Muscle layer of colon (tissue), 2 donors: ENCODE measurements around the gene LYPLA2.
"Not testable (repeated sequence)": the region's sequence is repeated elsewhere in the genome, so short reads cannot be mapped to it uniquely, and the experiment has no call there.

ENCODE experiments used
- H3K27ac ChIP-seq: one replicate; pipeline ENCODE4 v1.7.0; 2013; ENCODE audit warnings: low read depth, mild to moderate bottlenecking, low read length, moderate library complexity
- H3K27me3 ChIP-seq, 2 donors: one replicate each; pipeline ENCODE4 v1.7.0; 2013; ENCODE audit warnings: low read length in 2 of 2, mild to moderate bottlenecking in 2 of 2; ENCODE audit not compliant: insufficient read depth in 2 of 2, control insufficient read depth in 1 of 2
- H3K36me3 ChIP-seq: one replicate; pipeline ENCODE4 v1.7.0; 2013; ENCODE audit warnings: mild to moderate bottlenecking, low read length; ENCODE audit not compliant: insufficient read depth
- H3K4me1 ChIP-seq: one replicate; pipeline ENCODE4 v1.7.0; 2013; ENCODE audit warnings: mild to moderate bottlenecking, low read length; ENCODE audit not compliant: insufficient read depth
- H3K4me3 ChIP-seq, 2 donors: one replicate each; pipeline ENCODE4 v1.7.0; 2013; ENCODE audit warnings: low read length in 2 of 2, low read depth in 1 of 2, mild to moderate bottlenecking in 1 of 2, moderate library complexity in 1 of 2
- H3K9ac ChIP-seq: one replicate; pipeline ENCODE4 v1.7.0; 2013; ENCODE audit warnings: low read length
- H3K9me3 ChIP-seq: one replicate; pipeline ENCODE4 v1.7.0; 2013; ENCODE audit warnings: mild to moderate bottlenecking, low read length
- donor health status: abdominal sarcoma.
- donor health status: Adenocarcinoma of cecum.

The LYPLA2 gene

GRCh38 chr1:23825762-23826522 is 35.0 kb downstream of the LYPLA2 start:
- H3K27me3 ChIP-seq: no peaks in the 10 kb centered on the region
- no peaks in the 10 kb centered on the region for H3K36me3 ChIP-seq
- H3K4me1 ChIP-seq: peaks cover 12% of the 10 kb centered on the region
- no peaks in the 10 kb centered on the region for H3K9me3 ChIP-seq
- H3K27ac ChIP-seq: peak overlapping the region; percentile 81
- H3K9ac ChIP-seq: peak overlapping the region; percentile 3
- H3K4me3 ChIP-seq: peak overlapping the region; percentile 91 to 100

DNA sequence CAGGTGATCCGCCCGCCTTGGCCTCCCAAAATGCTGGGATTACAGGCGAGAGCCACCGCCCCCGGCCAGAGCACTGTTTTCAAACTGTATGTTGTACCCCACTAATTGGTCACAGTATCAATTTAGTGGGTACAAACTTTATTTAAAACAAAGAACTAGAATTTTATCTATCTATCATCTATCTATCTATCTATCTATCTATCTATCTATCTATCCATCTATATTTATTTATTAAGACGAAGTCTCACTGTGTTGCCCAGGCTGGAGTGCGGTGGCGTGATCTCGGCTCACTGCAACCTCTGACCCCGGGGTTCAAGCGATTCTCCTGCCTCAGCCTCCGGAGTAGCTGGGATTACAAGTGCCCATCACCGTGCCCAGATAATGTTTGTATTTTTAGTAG is 35.6 kb downstream of the LYPLA2 start:
- H3K9me3 ChIP-seq, H3K9ac ChIP-seq, H3K36me3 ChIP-seq, H3K4me3 ChIP-seq, H3K27me3 ChIP-seq, H3K27ac ChIP-seq: not testable (repeated sequence)
- H3K4me1 ChIP-seq: peaks cover 12% of the 10 kb centered on the region

DNA sequence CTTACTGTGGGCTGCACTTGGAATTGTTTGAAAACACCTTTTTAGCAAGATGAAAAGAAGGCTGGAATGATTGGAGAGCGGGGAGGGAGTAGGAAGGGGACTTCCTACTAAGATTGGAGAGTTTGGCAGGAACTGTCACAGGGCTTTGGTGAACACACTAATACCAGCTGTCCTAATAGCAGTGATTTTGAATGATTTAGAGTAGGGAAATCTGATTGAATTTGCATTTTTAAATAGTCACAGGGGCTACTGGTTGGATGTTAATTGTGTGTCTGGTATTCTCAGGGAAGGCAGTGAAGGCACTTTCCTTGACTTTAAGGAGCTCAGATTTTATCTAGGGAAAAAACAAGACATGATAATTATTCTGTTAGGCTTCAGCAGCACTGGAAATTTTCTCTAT is 36.8 kb downstream of the LYPLA2 start:
- Histone ChIP-seq H3K27me3 (no peaks in the 10 kb centered on the region), H3K9me3 (no peaks in the 10 kb centered on the region), H3K4me3 (no peak overlapping the region), H3K27ac (no peak overlapping the region), H3K36me3 (no peaks in the 10 kb centered on the region), H3K4me1 (peaks cover 12% of the 10 kb centered on the region), H3K9ac (no peak overlapping the region)

GRCh38 chr1:23834156-23834555 is 43.2 kb downstream of the LYPLA2 start:
- H3K36me3 ChIP-seq, H3K9ac ChIP-seq, H3K4me3 ChIP-seq, H3K27ac ChIP-seq, H3K9me3 ChIP-seq, H3K4me1 ChIP-seq, H3K27me3 ChIP-seq: not testable (repeated sequence)

DNA sequence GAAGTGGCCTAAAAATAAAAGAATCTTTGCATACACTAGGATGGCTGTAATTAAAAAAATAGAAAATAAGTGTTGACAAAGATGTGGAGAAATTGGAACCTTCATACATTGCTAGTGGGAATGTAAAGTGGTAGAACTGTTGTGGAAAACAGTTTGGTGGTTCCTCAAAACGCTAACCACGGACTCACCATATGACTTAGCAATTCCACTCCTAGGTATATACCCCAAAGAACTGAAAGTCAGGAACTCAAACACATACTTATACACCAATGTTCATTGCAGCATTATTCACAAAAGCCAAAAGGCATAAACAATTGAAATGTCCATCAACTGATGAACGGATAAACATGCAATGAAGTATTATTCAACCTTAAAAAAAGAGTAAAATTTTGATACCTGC is 45.1 kb downstream of the LYPLA2 start:
- H3K27ac ChIP-seq: no peak overlapping the region
- no peak overlapping the region for H3K9ac ChIP-seq

DNA sequence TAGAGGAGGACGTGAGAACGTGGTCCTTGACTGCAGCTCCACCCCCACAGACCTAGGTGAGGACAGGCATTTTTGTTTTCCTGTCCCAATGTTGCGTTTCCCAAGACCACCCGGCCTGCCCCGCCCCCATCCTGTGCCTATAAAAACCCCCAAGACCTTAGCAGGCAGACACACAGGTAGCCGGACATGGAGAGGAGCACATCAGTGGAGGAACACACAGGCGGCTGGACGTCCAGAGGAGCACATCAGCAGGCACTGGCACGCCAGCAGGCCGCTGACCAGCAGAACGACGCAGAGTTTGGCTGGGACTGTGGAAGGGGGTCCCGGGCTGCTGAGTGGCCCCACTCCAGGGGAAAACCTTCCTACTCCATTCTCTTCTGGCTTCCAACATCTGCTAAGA is 47.0 kb downstream of the LYPLA2 start:
- Histone ChIP-seq H3K4me3 (peak overlapping the region in 1 of 2 donors; percentile 52), H3K27ac (no peak overlapping the region), H3K4me1 (no peaks in the 10 kb centered on the region), H3K36me3 (no peaks in the 10 kb centered on the region), H3K9me3 (no peaks in the 10 kb centered on the region), H3K9ac (no peak overlapping the region), H3K27me3 (no peaks in the 10 kb centered on the region)

More for the DNA sequence above, 45.1 kb downstream of the LYPLA2 start:
- H3K9me3 ChIP-seq: no peaks in the 10 kb centered on the region
- H3K4me1 ChIP-seq: no peaks in the 10 kb centered on the region
- no peaks in the 10 kb centered on the region for H3K27me3 ChIP-seq
- no peaks in the 10 kb centered on the region for H3K36me3 ChIP-seq
- no peak overlapping the region for H3K4me3 ChIP-seq

DNA sequence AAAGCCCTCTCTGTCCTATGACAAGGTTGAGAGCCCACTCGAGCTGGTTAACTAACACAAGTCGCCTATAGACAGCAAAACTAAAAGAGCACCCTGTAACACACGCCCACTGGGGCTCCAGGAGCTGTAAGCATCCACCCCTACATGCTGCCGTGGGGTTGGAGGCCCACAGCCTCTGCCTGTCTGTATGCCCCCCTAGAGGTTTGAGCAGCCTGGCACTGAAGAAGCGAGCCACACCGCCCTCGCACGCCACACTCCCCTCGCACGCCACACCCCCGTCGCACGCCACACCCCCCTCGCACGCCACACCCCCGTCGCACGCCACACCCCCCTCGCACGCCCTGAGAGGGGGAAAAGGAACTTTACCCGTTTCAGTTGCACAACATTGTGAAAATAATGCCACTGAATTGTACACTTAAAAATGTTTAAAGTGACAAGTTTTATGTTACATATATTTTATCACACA is 47.5 kb downstream of the LYPLA2 start:
- Histone ChIP-seq H3K9me3 (no peaks in the 10 kb centered on the region), H3K4me3 (peak overlapping the region in 1 of 2 donors; percentile 52), H3K9ac (no peak overlapping the region), H3K36me3 (no peaks in the 10 kb centered on the region), H3K27ac (no peak overlapping the region), H3K4me1 (no peaks in the 10 kb centered on the region), H3K27me3 (no peaks in the 10 kb centered on the region)

- H3K27me3 ChIP-seq: no peaks in the 10 kb centered on the region
- H3K36me3 ChIP-seq: peaks cover 18% of the 10 kb centered on the region
Observed at GRCh38 chr1:23843644-23844043, 52.7 kb downstream of the LYPLA2 start.

More at GRCh38 chr1:23843644-23844043, 52.7 kb downstream of the LYPLA2 start:
- no peaks in the 10 kb centered on the region for H3K4me1 ChIP-seq
- H3K9ac ChIP-seq: no peak overlapping the region
- H3K27ac ChIP-seq: no peak overlapping the region
- H3K9me3 ChIP-seq: no peaks in the 10 kb centered on the region
- H3K4me3 ChIP-seq: no peak overlapping the region
